Measurements from ENCODE around the gene HECTD3. TPM values are rescaled to one million over a fixed set of nuclear protein-coding genes. Genes with fewer than 3 reads are reported as not detected.

The HECTD3 gene
- total and polyA plus RNA-seq, 9 of the 15 experiments (the other 6 are each of a cell fraction or from before 2014, with no cell fraction given) = 6.3 to 50.8 (median 18.9) TPM

DNA sequence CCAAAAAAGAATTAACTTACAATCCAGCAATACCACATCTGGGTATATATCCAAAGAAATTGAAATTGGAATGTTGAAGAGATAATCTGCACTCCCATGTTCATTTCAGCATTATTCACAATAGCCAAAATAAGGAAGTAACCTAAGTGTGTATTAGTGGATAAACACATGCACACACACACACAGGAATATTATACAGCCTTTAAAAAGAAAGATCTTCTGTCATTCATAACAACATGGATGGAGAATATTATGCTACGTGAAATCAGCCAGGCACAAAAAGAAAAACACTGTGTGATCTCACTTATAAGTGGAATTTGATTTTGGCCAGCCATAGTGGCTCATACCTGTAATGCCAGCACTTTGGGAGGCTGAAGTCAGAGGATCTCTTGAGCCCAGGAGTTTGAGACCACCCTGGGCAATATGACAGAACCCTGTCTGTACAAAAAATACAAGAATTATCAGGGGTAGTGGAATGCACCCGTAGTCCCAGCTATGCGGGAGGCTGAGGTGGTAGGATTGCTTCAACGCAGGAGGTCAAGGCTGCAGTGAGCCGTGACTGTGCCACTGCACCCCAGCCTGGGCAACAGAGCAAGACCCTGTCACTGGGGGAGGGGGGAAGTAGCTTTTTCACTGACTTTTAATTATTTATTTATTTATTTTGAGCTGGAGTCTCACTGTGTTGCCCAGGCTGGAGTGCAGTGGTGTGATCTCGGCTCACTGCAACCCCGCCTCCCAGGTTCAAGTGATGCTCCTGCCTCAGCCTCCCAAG, 15.5 kb downstream of the HECTD3 start:
- Histone ChIP-seq H3K4me3 (no peak overlapping the region), H3K9me1 (ENCODE audit: control insufficient read depth, insufficient read depth, low read length) (no peaks in the 10 kb centered on the region), H3K79me2 (ENCODE audit: control insufficient read depth, insufficient read depth, low read length) (no peaks in the 10 kb centered on the region), H3K27ac (ENCODE audit: extremely low read depth, low read depth, low read length) (no peak overlapping the region), H3K9me3 (replicated peaks; ENCODE audit: control insufficient read depth, insufficient read depth, low read depth, low read length) (no peaks in the 10 kb centered on the region), H3K4me1 (replicated peaks in 1 of 2; ENCODE audit: control insufficient read depth in 2 of 2, insufficient read depth in 2 of 2, low read length in 2 of 2) (no peaks in the 10 kb centered on the region), H3K36me3 (ENCODE audit: control insufficient read depth, insufficient read depth, low read length) (no peaks in the 10 kb centered on the region; the same call in 2 of the 3 replicates), H3K9ac (ENCODE audit: insufficient read depth in 1 of 2, low read depth in 2 of 2, low read length in 2 of 2) (no peak overlapping the region), H3K27me3 (ENCODE audit: control insufficient read depth in 2 of 2, insufficient read depth in 2 of 2, low read length in 2 of 2) (no peaks in the 10 kb centered on the region), H3K4me2 (ENCODE audit: insufficient read depth, low read length) (no peak overlapping the region), H4K20me1 (replicated peaks; ENCODE audit: control insufficient read depth, insufficient read depth, low read length) (no peaks in the 10 kb centered on the region), H2AFZ (ENCODE audit: low read depth, low read length) (no peak overlapping the region)
- 0 out of 2 replicates have a peak, but pooled peaks have one; percentile 3 for TF ChIP-seq NKRF (IDR thresholded peaks at IDR 0.05; ENCODE audit: borderline replicate concordance)
- TF ChIP-seq OTX1 (CRISPR knock-in tag; IDR thresholded peaks at IDR 0.05) = no peak
- 0 out of 2 replicates have a peak, but pooled peaks have one; percentile 17 for TF ChIP-seq SMARCA5 (IDR thresholded peaks at IDR 0.05)
- peak; percentile 75 for TF ChIP-seq ZNF121 (CRISPR knock-in tag; conservative IDR thresholded peaks at IDR 0.05)
- TF ChIP-seq ZNF146 (CRISPR knock-in tag; IDR thresholded peaks at IDR 0.05; ENCODE audit: unreplicated experiment) = peak; percentile 87
- peak; percentile 10 for TF ChIP-seq RBM25 (IDR thresholded peaks at IDR 0.05; ENCODE audit: low read depth, low read length, severe bottlenecking)
- TF ChIP-seq E2F1 (CRISPR knock-in tag; IDR thresholded peaks at IDR 0.05) = no peak
- WGBS (ENCODE audit: insufficient coverage, low coverage, missing lambda C conversion rate) = 80% methylated on average over 7 of the region's 7 CpGs
- no peak for DNase-seq (ENCODE audit: extremely low read depth in 1 of 4, low spot score in 3 of 4)
- no TSS peak for BruUV-seq (replicated peaks)
- in situ Hi-C loops (cut with MboI) = no loop called here
- POLR2A ChIA-PET = interaction anchor here (1.0 to 2.1 kb wide), 5 partner anchors 9 to 15 kb away, joined by 3 to 10 read pairs (median 4); partner anchors contain the start of gene EIF2B3
- intact Hi-C loops (cut with micrococcal nuclease) = no loop called here
- FAIRE-seq = no peak
- CTCF ChIA-PET (ENCODE audit: low intra/inter-chr PET ratio) = no interaction called here
- no peak for ATAC-seq
